ENCODE data around the gene ARMC7. TPM values are rescaled to one million over a fixed set of nuclear protein-coding genes. Genes with fewer than 3 reads are reported as not detected.

Gene ARMC7
- total RNA-seq, 1 experiment from 2014 or later: 19.2 TPM

DNA sequence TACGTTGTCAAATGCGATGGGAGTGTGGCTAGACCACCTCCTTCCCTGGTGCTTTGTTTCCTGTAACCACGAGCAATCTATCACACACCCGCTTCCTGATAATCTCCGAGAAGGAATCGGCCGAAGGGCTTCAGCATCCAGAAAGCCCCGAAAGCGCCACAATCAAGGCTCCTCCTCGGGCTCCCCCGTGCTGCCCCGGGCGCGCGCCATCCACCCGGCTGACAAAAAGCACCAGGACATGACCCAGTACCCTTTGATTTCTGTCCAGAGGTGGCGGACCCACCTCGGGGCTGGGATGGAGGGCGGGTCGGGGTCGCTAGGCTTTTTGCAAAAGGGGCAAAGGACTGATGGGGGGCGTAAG is 743 bp upstream of the ARMC7 start:
- Histone ChIP-seq H3K4me2 (peak overlapping the region; percentile 95), H3K9me3 (ENCODE audit: insufficient read depth, low read depth) (no peaks in the 10 kb centered on the region), H3K27me3 (ENCODE audit: insufficient read depth, low read depth) (no peaks in the 10 kb centered on the region), H4K20me1 (ENCODE audit: insufficient read depth) (no peaks in the 10 kb centered on the region), H2AFZ (no peak overlapping the region), H3K36me3 (ENCODE audit: low read depth) (peaks cover 5% of the 10 kb centered on the region; the same call in 1 of the 2 replicates), H3K27ac (no peak overlapping the region), H3F3A (ENCODE audit: insufficient read depth, low read depth) (peaks cover 82% of the 10 kb centered on the region), H3K79me2 (ENCODE audit: low read depth) (peaks cover 20% of the 10 kb centered on the region), H3K4me3 (peak overlapping the region; percentile 59; the same call in 1 of the 2 replicates), H3K4me1 (replicated peaks; ENCODE audit: insufficient read depth) (peaks cover 9% of the 10 kb centered on the region; the same call in 1 of the 2 replicates), H3K9me2 (ENCODE audit: insufficient read depth) (no peaks in the 10 kb centered on the region)
- no peak for TF ChIP-seq EZH2 (IDR thresholded peaks at IDR 0.05; ENCODE audit: low read depth)
- TF ChIP-seq, protein P1, sequence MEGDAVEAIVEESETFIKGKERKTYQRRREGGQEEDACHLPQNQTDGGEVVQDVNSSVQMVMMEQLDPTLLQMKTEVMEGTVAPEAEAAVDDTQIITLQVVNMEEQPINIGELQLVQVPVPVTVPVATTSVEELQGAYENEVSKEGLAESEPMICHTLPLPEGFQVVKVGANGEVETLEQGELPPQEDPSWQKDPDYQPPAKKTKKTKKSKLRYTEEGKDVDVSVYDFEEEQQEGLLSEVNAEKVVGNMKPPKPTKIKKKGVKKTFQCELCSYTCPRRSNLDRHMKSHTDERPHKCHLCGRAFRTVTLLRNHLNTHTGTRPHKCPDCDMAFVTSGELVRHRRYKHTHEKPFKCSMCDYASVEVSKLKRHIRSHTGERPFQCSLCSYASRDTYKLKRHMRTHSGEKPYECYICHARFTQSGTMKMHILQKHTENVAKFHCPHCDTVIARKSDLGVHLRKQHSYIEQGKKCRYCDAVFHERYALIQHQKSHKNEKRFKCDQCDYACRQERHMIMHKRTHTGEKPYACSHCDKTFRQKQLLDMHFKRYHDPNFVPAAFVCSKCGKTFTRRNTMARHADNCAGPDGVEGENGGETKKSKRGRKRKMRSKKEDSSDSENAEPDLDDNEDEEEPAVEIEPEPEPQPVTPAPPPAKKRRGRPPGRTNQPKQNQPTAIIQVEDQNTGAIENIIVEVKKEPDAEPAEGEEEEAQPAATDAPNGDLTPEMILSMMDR (conservative IDR thresholded peaks at IDR 0.05): no peak
- CTCF ChIA-PET: interaction anchor here (0.6 to 1.0 kb wide), 3 partner anchors 39 to 92 kb away, joined by 3 read pairs; no protein-coding TSS in a partner anchor
- no peak for DNase-seq
- POLR2A ChIA-PET (ENCODE audit: unreplicated experiment): no interaction called here
- BruUV-seq (replicated peaks): no TSS peak
- intact Hi-C loops (cut with micrococcal nuclease; ENCODE audit: unreplicated experiment): loop anchor here (1.0 to 2.0 kb wide), 2 partner anchors 13 to 48 kb away; no protein-coding TSS in a partner anchor

GRCh38 chr17:75110234-75110937 is 617 bp downstream of the ARMC7 start:
- H3K27me3 ChIP-seq (ENCODE audit: insufficient read depth, low read depth): no peaks in the 10 kb centered on the region
- H2AFZ ChIP-seq: peak overlapping the region; percentile 42; the same call in 1 of the 2 replicates
- POLR2A ChIA-PET (ENCODE audit: unreplicated experiment): no interaction called here
- H3K9me2 ChIP-seq (ENCODE audit: insufficient read depth): no peaks in the 10 kb centered on the region
- peaks cover 33% of the 10 kb centered on the region for H3K79me2 ChIP-seq (ENCODE audit: low read depth)
- TF ChIP-seq EZH2 (IDR thresholded peaks at IDR 0.05; ENCODE audit: low read depth): no peak
- TF ChIP-seq, protein P1 (conservative IDR thresholded peaks at IDR 0.05): no peak
- CTCF ChIA-PET: interaction anchor here (0.6 to 1.8 kb wide), 5 partner anchors 21 to 149 kb away, joined by 3 to 21 read pairs (median 3); partner anchors contain the start of gene NT5C
- BruUV-seq (replicated peaks): TSS peak; percentile 15
- intact Hi-C loops (cut with micrococcal nuclease; ENCODE audit: unreplicated experiment): loop anchor here (1.0 kb wide), 1 partner anchor 41 kb away; no protein-coding TSS in a partner anchor
- H3K4me3 ChIP-seq: peak overlapping the region; percentile 59
- peaks cover 7% of the 10 kb centered on the region; the same call in 1 of the 2 replicates for H3K4me1 ChIP-seq (replicated peaks; ENCODE audit: insufficient read depth)
- H3F3A ChIP-seq (ENCODE audit: insufficient read depth, low read depth): peaks cover 78% of the 10 kb centered on the region
- no peaks in the 10 kb centered on the region for H4K20me1 ChIP-seq (ENCODE audit: insufficient read depth)
- peak overlapping the region; percentile 95 for H3K4me2 ChIP-seq
- peak; percentile 57 for DNase-seq
- H3K9me3 ChIP-seq (ENCODE audit: insufficient read depth, low read depth): no peaks in the 10 kb centered on the region
- peaks cover 5% of the 10 kb centered on the region; the same call in 1 of the 2 replicates for H3K36me3 ChIP-seq (ENCODE audit: low read depth)
- H3K27ac ChIP-seq: 0 out of 2 replicates have a peak overlapping the region, but pooled peaks have one; percentile 7

DNA sequence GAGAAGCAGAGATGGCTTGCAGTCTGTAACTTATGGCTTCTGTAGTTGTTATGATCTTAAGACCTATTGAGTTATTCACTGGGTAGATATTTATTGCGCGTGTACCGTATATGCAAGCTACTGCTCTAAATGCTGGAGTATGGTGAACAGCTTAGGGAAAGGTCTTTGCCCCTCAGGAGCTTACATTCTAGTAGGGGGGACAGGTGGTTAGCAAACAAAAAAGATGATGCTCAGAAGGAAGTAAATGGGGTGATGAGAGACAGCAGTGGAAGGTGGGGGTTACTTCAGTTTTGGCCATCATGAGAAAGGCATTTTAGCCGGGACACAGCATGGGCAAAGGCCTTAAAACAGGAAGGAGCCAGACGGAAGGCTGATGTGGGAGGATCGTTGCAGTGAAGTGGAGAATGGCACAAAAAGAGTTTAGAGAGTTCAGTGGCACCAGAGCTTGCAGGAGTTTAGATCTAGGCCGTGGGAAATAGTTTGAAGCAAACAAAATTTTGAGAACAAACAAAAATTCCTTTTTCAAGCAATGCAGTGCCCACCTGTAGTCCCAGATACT is 2.1 kb downstream of the ARMC7 start:
- CTCF ChIA-PET: interaction anchor here (0.6 kb wide), 2 partner anchors 151 to 169 kb away, joined by 4 to 7 read pairs; no protein-coding TSS in a partner anchor
- peaks cover 35% of the 10 kb centered on the region for H3K79me2 ChIP-seq (ENCODE audit: low read depth)
- DNase-seq: no peak
- no peaks in the 10 kb centered on the region for H4K20me1 ChIP-seq (ENCODE audit: insufficient read depth)
- H3K9me2 ChIP-seq (ENCODE audit: insufficient read depth): no peaks in the 10 kb centered on the region
- H3K27me3 ChIP-seq (ENCODE audit: insufficient read depth, low read depth): no peaks in the 10 kb centered on the region
- POLR2A ChIA-PET (ENCODE audit: unreplicated experiment): no interaction called here
- intact Hi-C loops (cut with micrococcal nuclease; ENCODE audit: unreplicated experiment): loop anchor here (2.0 kb wide), 1 partner anchor 151 kb away; no protein-coding TSS in a partner anchor
- no peak overlapping the region for H2AFZ ChIP-seq
- peaks cover 63% of the 10 kb centered on the region for H3F3A ChIP-seq (ENCODE audit: insufficient read depth, low read depth)
- TF ChIP-seq, protein P1 (conservative IDR thresholded peaks at IDR 0.05): no peak
- TF ChIP-seq EZH2 (IDR thresholded peaks at IDR 0.05; ENCODE audit: low read depth): no peak
- peak overlapping the region; percentile 39 for H3K4me2 ChIP-seq
- no peaks in the 10 kb centered on the region for H3K9me3 ChIP-seq (ENCODE audit: insufficient read depth, low read depth)
- H3K36me3 ChIP-seq (ENCODE audit: low read depth): peaks cover 4% of the 10 kb centered on the region; the same call in 1 of the 2 replicates
- no TSS peak for BruUV-seq (replicated peaks)
- H3K4me3 ChIP-seq: no peak overlapping the region
- H3K27ac ChIP-seq: 0 out of 2 replicates have a peak overlapping the region, but pooled peaks have one; percentile 0
- peaks cover 7% of the 10 kb centered on the region; the same call in 1 of the 2 replicates for H3K4me1 ChIP-seq (replicated peaks; ENCODE audit: insufficient read depth)
